CD4-positive, alpha-beta T cell treated with Interleukin-15 for 4 hours (primary cell): ENCODE data around the gene BTBD6.
"Not testable (repeated sequence)": the region's sequence is repeated elsewhere in the genome, so short reads cannot be mapped to it uniquely, and the experiment has no call there.

Experiments used
- DNase-seq: peaks from one replicate; pipeline ENCODE4 v3.0.0-alpha.2; 2020; ENCODE audit warnings: low spot score

BTBD6 gene

GRCh38 chr14:105269405-105269804 lies 21.1 kb downstream of the BTBD6 start:
- DNase-seq = no peak

- DNase-seq = no peak
These were observed 23.0 kb downstream of the BTBD6 start for GRCh38 chr14:105271224-105271890.

GRCh38 chr14:105272623-105273022 lies 24.3 kb downstream of the BTBD6 start:
- no peak for DNase-seq

- DNase-seq = no peak
These were observed 24.7 kb downstream of the BTBD6 start for GRCh38 chr14:105273062-105273461.

- DNase-seq = no peak
These were observed 26.3 kb downstream of the BTBD6 start for GRCh38 chr14:105274637-105275036.

- no peak for DNase-seq
These were observed 27.1 kb downstream of the BTBD6 start for GRCh38 chr14:105275267-105275946.

GRCh38 chr14:105277448-105277847 lies 29.1 kb downstream of the BTBD6 start:
- not testable (repeated sequence) for DNase-seq

GRCh38 chr14:105279642-105280361 lies 31.5 kb downstream of the BTBD6 start:
- no peak for DNase-seq

- DNase-seq = no peak
These were observed 32.2 kb downstream of the BTBD6 start for GRCh38 chr14:105280525-105280924.

- DNase-seq = peak; percentile 32
These were observed 33.2 kb downstream of the BTBD6 start for GRCh38 chr14:105281371-105282097.

GRCh38 chr14:105282098-105282725 lies 33.9 kb downstream of the BTBD6 start:
- no peak for DNase-seq

- no peak for DNase-seq
These were observed 34.7 kb downstream of the BTBD6 start for GRCh38 chr14:105283028-105283427.

GRCh38 chr14:105283899-105284298 lies 35.6 kb downstream of the BTBD6 start:
- no peak for DNase-seq

- DNase-seq = no peak
These were observed 36.8 kb downstream of the BTBD6 start for GRCh38 chr14:105285174-105285573.

- no peak for DNase-seq
These were observed 38.4 kb downstream of the BTBD6 start for GRCh38 chr14:105286759-105287144.

- no peak for DNase-seq
These were observed 39.1 kb downstream of the BTBD6 start for GRCh38 chr14:105287249-105288102.

GRCh38 chr14:105288936-105289335 lies 40.6 kb downstream of the BTBD6 start:
- DNase-seq = not testable (repeated sequence)

- no peak for DNase-seq
These were observed 42.5 kb downstream of the BTBD6 start for GRCh38 chr14:105290621-105291346.

GRCh38 chr14:105292826-105293711 lies 44.7 kb downstream of the BTBD6 start:
- no peak for DNase-seq
